Kidney (tissue), 14 donors: Measurements from ENCODE around the gene CABP7. TPM values are rescaled to one million over a fixed set of nuclear protein-coding genes. Genes with fewer than 3 reads are reported as not detected.

Source experiments
- DNase-seq, 5 donors: peaks; one replicate each; pipeline ENCODE4 v3.0.0-alpha.2; 2013 to 2020
- FAIRE-seq: peaks from 2 replicates; lab custom pipeline; 2012; peaks lifted over from hg19 to GRCh38; lab: Jason Lieb, UNC
- H3K27ac ChIP-seq, 2 donors: one replicate each; pipeline ENCODE4 v1.7.0; 2013; ENCODE audit warnings: low read depth in 2 of 2, low read length in 2 of 2, inconsistent platforms in 1 of 2
- H3K27me3 ChIP-seq: one replicate; pipeline ENCODE4 v1.7.1; 2013; ENCODE audit warnings: low read length, inconsistent platforms; ENCODE audit not compliant: control insufficient read depth, insufficient read depth
- H3K36me3 ChIP-seq, 3 donors: one replicate each; pipeline versions ENCODE4 v1.7.0 to v1.7.1; 2013; ENCODE audit warnings: low read length in 3 of 3, control low read depth in 1 of 3, inconsistent platforms in 1 of 3; ENCODE audit not compliant: insufficient read depth in 3 of 3, control insufficient read depth in 2 of 3
- H3K4me1 ChIP-seq, 3 donors: one replicate each; pipeline versions ENCODE4 v1.7.0 to v1.7.1; 2013; ENCODE audit warnings: low read length in 3 of 3, inconsistent platforms in 1 of 3, low read depth in 1 of 3; ENCODE audit not compliant: control insufficient read depth in 2 of 3, insufficient read depth in 2 of 3
- H3K4me3 ChIP-seq, 3 donors: one replicate each; pipeline versions ENCODE4 v1.7.0 to v1.8.1; 2013; ENCODE audit warnings: low read length in 3 of 3, control low read depth in 1 of 3, inconsistent platforms in 1 of 3
- H3K9ac ChIP-seq, 3 donors: one replicate each; pipeline versions ENCODE4 v1.7.0 to v1.7.1; 2013; ENCODE audit warnings: low read length in 3 of 3, control low read depth in 1 of 3, inconsistent platforms in 1 of 3
- H3K9me3 ChIP-seq, 3 donors: one replicate each; pipeline versions ENCODE4 v1.7.0 to v1.7.1; 2013; ENCODE audit warnings: low read length in 3 of 3, control low read depth in 1 of 3, inconsistent platforms in 1 of 3; ENCODE audit not compliant: control insufficient read depth in 2 of 3, insufficient read depth in 1 of 3
- intact Hi-C: fragments of 100-400 bp; cut with DNase I; formaldehyde crosslinking; loops from one replicate; pipeline ENCODE4 v1.11.1; 2022
- polyA plus RNA-seq: library from polyadenylated mRNA; stranded (reverse); fragments of 350-450 nt; fragmentation: Illumina TruSeq; extraction: RNeasy Lipid Tissue Mini Kit (QIAGEN cat#74804); gene quantifications from one replicate; pipeline ENCODE4 v1.2.3, GENCODE V29; 2014; ENCODE audit warnings: low read depth, low replicate concordance; ENCODE audit not compliant: insufficient read depth
- total RNA-seq: library from RNA; stranded (reverse); fragmentation: NEBNext Ultra II Directional; extraction: Animal tissue kit (Norgen Biotek cat#: 25700); gene quantifications from one replicate; pipeline ENCODE4 v1.2.1, GENCODE V29; 2021
- TF ChIP-seq, protein P1 (sequence below): IDR thresholded peaks from 3 replicates; pipeline ENCODE4 v1.5.1; 2012; ENCODE audit warnings: mild to moderate bottlenecking, moderate library complexity, borderline replicate concordance; ENCODE audit not compliant: insufficient read depth; ENCODE audit errors: extremely low read depth
- donor health status: control.
- donor health status: control.
- donor health status: control.
- donor health status: control.
- donor health status: control.
- donor health status: DM: yes; HTN: yes; CAD: no.
- donor health status: Normal renal cell carcinoma (clear cell type).

CABP7 gene
- total and polyA plus RNA-seq, 2 donors from 2014 or later: 0.06 TPM; not detected in 1

- FAIRE-seq: no peak
- intact Hi-C loops: no loop called here
- H3K4me3 ChIP-seq: no peak overlapping the region
- H3K27ac ChIP-seq: no peak overlapping the region
- no peaks in the 10 kb centered on the region for H3K9me3 ChIP-seq
- DNase-seq: no peak
- TF ChIP-seq, protein P1, sequence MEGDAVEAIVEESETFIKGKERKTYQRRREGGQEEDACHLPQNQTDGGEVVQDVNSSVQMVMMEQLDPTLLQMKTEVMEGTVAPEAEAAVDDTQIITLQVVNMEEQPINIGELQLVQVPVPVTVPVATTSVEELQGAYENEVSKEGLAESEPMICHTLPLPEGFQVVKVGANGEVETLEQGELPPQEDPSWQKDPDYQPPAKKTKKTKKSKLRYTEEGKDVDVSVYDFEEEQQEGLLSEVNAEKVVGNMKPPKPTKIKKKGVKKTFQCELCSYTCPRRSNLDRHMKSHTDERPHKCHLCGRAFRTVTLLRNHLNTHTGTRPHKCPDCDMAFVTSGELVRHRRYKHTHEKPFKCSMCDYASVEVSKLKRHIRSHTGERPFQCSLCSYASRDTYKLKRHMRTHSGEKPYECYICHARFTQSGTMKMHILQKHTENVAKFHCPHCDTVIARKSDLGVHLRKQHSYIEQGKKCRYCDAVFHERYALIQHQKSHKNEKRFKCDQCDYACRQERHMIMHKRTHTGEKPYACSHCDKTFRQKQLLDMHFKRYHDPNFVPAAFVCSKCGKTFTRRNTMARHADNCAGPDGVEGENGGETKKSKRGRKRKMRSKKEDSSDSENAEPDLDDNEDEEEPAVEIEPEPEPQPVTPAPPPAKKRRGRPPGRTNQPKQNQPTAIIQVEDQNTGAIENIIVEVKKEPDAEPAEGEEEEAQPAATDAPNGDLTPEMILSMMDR: no peak
- no peaks in the 10 kb centered on the region for H3K36me3 ChIP-seq
- H3K4me1 ChIP-seq: no peaks in the 10 kb centered on the region
- H3K9ac ChIP-seq: no peak overlapping the region
- no peaks in the 10 kb centered on the region for H3K27me3 ChIP-seq
Observed at GRCh38 chr22:29757096-29757495, 37.3 kb downstream of the CABP7 start.

DNA sequence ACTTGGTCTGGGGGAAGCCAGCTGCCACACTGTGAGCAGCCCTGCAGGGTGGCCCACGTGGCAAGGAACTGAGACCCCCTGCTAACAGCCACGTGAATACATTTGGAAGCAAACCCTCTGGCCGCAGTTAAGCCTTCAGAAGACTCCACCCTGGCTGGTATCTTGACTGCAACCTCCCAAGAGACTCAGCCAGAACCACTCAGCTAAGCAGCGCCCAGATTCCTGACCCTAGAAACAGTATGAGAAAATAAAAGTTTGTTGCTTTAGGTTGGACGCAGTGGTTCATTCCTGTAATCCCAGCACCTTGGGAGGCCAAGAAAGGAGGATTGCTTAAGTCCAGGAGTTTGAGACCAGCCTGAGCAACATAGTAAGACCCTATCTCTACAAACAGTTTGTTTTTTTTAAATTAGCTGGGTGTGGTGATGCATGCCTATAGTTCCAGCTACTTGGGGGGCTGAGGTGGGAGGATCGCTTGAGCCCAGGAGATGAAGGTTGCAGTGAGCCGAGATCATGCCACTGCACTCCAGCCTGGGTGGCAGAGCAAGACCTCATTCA, 38.3 kb downstream of the CABP7 start:
- Histone ChIP-seq H3K9ac (no peak overlapping the region), H3K4me1 (no peaks in the 10 kb centered on the region), H3K27me3 (no peaks in the 10 kb centered on the region), H3K9me3 (no peaks in the 10 kb centered on the region), H3K27ac (no peak overlapping the region), H3K36me3 (no peaks in the 10 kb centered on the region), H3K4me3 (no peak overlapping the region)
- DNase-seq (no peak), FAIRE-seq (no peak)
- intact Hi-C loops: no loop called here
- TF ChIP-seq, protein P1: no peak

DNA sequence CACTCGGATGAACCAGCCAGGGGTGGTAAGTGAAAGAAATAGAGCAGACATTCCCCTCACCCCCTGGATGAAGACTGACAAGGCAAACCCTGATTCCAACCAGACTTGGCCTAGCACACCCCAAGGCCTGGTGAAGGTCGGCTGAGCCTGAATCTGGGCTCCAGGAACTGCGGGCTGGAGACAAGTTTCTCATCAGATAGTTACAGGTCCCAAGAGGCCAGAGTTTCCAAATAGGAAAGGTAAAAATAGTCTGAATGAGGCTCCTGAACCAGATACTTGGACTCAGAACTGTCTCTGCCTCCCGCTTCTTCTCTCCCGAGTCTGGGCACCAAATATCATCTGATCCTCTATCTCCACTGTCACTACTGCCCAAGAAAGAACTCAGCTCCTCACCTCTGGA, 39.2 kb downstream of the CABP7 start:
- H3K4me3 ChIP-seq: no peak overlapping the region
- H3K4me1 ChIP-seq: no peaks in the 10 kb centered on the region
- TF ChIP-seq, protein P1: no peak
- DNase-seq: no peak
- H3K36me3 ChIP-seq: no peaks in the 10 kb centered on the region
- no peaks in the 10 kb centered on the region for H3K9me3 ChIP-seq
- FAIRE-seq: no peak
- H3K9ac ChIP-seq: no peak overlapping the region
- no peaks in the 10 kb centered on the region for H3K27me3 ChIP-seq
- intact Hi-C loops: no loop called here
- no peak overlapping the region for H3K27ac ChIP-seq

- Histone ChIP-seq H3K9me3 (no peaks in the 10 kb centered on the region), H3K4me3 (no peak overlapping the region), H3K4me1 (peaks cover 0 to 7% (median 6%) of the 10 kb centered on the region in 3 donors), H3K36me3 (no peaks in the 10 kb centered on the region), H3K27ac (no peak overlapping the region), H3K9ac (no peak overlapping the region), H3K27me3 (no peaks in the 10 kb centered on the region)
- intact Hi-C loops: no loop called here
- FAIRE-seq (no peak), DNase-seq (no peak)
- TF ChIP-seq, protein P1: no peak
Observed at GRCh38 chr22:29762263-29762662, 42.5 kb downstream of the CABP7 start.
